Activated T-helper 2 cell treated with anti-CD3 and anti-CD28 coated beads, Interferon-gamma antibody, Interleukin-2, Interleukin-4, amounts not matched to agents 10 μg/mL and 5 μg/mL and 100 μg/mL, durations not matched to agents 14 hours and 24 hours and 36 hours (primary cell): ENCODE data around the gene GIPC2. TPM values are rescaled to one million over a fixed set of nuclear protein-coding genes. Genes with fewer than 3 reads are reported as not detected.

ENCODE experiments used
- DNase-seq: peaks from one replicate; pipeline ENCODE4 v3.0.0; 2021; ENCODE audit warnings: low spot score
- H3K27ac Mint-ChIP-seq: one replicate; pipeline ENCODE4 v1.8.0; 2021; ENCODE audit warnings: mixed read lengths
- H3K27me3 Mint-ChIP-seq: one replicate; pipeline ENCODE4 v1.8.0; 2021; ENCODE audit warnings: low read depth, mixed read lengths
- H3K36me3 Mint-ChIP-seq: one replicate; pipeline ENCODE4 v1.8.0; 2021; ENCODE audit warnings: low read depth, mixed read lengths
- H3K4me1 Mint-ChIP-seq: one replicate; pipeline ENCODE4 v1.8.0; 2021; ENCODE audit warnings: low read depth, mixed read lengths
- H3K4me3 Mint-ChIP-seq: one replicate; pipeline ENCODE4 v1.8.0; 2021; ENCODE audit warnings: low read depth, mild to moderate bottlenecking, moderate library complexity, mixed read lengths
- H3K9me3 Mint-ChIP-seq: one replicate; pipeline ENCODE4 v1.8.0; 2021; ENCODE audit warnings: mixed read lengths
- intact Hi-C: fragments of 100-400 bp; cut with micrococcal nuclease; formaldehyde crosslinking; loops from one replicate; pipeline ENCODE4 v1.15.1; 2023
- total RNA-seq: library from RNA; stranded (reverse); gene quantifications from 2 replicates; pipeline ENCODE4 v1.2.3, GENCODE V29; 2022

The GIPC2 gene
- total RNA-seq, 1 donor from 2014 or later, result 0.09 TPM

DNA sequence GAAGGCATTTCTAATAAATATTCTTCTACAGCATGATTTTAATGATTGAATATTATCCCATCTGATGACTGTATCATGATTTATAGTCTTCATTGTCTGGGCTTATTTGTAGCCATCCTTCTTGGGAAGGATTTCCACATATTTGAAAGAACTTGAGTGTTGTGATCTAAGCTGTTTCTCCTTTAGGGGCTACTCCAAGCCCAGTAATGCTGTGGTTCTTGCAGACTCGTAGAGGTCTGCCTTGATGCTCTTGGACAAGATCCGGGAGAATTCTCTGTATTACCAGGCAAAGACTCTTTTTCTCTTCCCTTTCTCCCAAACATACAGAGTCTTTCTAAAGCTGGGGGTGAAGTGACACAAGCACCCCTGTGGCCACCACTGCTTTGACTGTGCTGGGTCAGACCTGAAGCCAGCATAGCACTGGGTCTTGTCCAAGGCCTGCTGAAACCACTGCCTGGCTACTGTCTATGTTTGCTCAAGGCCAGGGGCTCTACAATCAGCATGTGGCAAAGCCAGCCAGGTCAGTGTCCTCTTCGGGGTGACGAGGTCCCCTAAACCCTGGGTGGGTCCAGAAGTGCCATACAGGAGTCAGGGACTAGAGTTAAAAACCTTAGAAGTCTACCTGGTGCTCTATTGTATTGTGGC is 107.4 kb downstream of the GIPC2 start:
- no peak overlapping the region for H3K27ac Mint-ChIP-seq

DNA sequence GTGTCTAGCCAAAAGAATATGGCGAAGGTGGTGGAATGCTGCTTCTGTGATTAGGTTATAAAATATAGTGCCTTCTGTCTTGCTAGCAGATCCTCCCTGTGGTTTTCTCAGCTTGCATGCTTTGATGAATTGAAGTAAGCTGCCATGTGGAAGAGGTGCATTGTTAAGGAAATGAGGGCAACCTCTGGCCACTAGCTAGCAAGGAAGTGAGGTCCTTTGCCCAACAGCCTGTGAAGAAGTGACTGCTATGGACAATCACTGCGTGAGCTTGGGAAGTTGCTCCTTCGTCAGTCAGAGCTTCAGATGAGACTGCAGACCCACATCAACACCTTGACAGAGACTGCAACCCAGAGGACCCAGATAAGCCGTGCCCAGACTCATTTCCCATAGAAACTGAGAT is 109.4 kb downstream of the GIPC2 start:
- Mint-ChIP-seq H3K4me3 (no peak overlapping the region), H3K4me1 (peaks cover 4% of the 10 kb centered on the region), H3K27ac (no peak overlapping the region), H3K9me3 (no peaks in the 10 kb centered on the region), H3K27me3 (peaks cover 18% of the 10 kb centered on the region), H3K36me3 (no peaks in the 10 kb centered on the region)
- DNase-seq, result no peak
- intact Hi-C loops, result no loop called here

More for the DNA sequence above, 107.4 kb downstream of the GIPC2 start:
- DNase-seq, result no peak
- Mint-ChIP-seq H3K4me3 (no peak overlapping the region), H3K4me1 (peaks cover 4% of the 10 kb centered on the region), H3K36me3 (no peaks in the 10 kb centered on the region), H3K9me3 (no peaks in the 10 kb centered on the region), H3K27me3 (peaks cover 23% of the 10 kb centered on the region)
- intact Hi-C loops, result no loop called here

DNA sequence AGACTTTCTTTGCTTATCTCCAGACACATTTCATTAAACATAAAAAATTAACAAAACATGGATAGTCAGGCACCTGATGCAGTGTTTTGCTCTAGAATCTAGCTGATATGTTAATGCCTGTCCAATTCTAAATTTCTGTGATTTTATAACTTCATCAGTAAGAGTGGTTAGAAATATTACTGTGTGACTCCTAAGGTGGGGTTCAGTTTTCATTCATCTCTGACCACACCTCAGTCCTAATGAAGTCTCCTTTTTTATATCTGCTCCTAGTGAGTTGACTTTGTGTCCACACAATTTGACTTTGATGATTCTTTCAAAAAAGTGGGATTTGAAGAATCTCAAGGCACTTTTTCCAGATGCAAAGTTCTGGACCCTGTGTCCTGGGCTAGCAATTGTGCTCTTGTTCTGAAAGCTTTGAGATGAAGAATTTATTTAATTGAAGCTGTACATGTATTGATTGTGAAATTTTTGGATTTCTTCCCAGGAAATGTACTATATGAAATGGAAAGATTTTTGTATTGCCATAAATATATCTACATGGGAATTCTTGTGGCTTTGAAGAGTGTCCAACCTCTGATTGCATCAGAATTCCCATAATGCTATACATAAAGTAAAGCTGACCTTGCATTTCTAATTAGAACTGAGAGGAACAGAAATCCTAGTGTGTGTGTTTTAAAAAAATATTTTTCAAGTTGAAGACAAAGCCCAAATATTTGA is 111.2 kb downstream of the GIPC2 start:
- intact Hi-C loops, result no loop called here
- H3K27ac Mint-ChIP-seq, result no peak overlapping the region
- DNase-seq, result no peak
- H3K4me3 Mint-ChIP-seq, result no peak overlapping the region
- H3K4me1 Mint-ChIP-seq, result peaks cover 4% of the 10 kb centered on the region
- no peaks in the 10 kb centered on the region for H3K36me3 Mint-ChIP-seq
- H3K9me3 Mint-ChIP-seq, result no peaks in the 10 kb centered on the region
- peaks cover 17% of the 10 kb centered on the region for H3K27me3 Mint-ChIP-seq

DNA sequence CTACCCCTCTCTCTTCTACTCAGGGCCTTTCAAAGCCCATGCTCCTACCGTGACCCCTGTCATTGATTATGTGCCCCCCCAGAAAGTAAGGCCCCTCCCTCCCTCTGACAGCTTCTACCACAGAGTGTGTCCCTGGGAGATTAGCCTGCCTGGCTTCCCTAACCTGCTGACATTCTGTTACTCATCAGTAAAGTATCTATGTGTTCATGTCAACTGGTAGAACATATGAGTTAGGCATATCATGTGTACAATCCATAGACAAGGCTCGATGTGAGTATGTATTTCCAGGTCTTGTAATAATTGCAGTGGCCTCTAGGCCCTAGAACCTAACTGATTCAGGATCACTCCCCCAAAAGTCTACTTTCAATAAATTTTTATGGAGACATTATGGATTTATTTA is 120.0 kb downstream of the GIPC2 start:
- intact Hi-C loops, result no loop called here
- Mint-ChIP-seq H3K36me3 (no peaks in the 10 kb centered on the region), H3K9me3 (no peaks in the 10 kb centered on the region), H3K4me3 (no peak overlapping the region), H3K27me3 (no peaks in the 10 kb centered on the region), H3K4me1 (no peaks in the 10 kb centered on the region), H3K27ac (no peak overlapping the region)
- DNase-seq, result no peak

DNA sequence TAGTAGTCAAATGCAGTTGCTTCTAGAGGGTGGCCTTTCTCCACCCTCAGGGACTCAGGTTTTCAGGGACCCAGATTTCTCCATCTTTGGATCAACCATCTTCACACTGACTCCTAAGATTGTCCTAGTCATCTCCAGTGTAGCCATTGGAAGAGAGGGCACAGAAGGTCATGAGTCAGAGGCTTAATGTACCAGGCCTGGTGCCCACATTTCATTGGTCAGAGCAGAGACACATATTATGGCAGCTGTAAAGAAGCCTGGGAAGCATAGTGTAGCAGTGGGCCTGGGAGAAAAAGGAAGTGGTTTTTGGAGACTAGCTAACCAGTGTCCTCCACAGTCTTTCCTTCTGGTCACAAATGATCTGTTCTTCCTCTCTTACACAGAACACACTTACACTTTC is 122.5 kb downstream of the GIPC2 start:
- Mint-ChIP-seq H3K36me3 (no peaks in the 10 kb centered on the region), H3K4me1 (no peaks in the 10 kb centered on the region), H3K4me3 (no peak overlapping the region), H3K27me3 (no peaks in the 10 kb centered on the region), H3K27ac (no peak overlapping the region), H3K9me3 (no peaks in the 10 kb centered on the region)
- DNase-seq, result no peak
- intact Hi-C loops, result no loop called here

DNA sequence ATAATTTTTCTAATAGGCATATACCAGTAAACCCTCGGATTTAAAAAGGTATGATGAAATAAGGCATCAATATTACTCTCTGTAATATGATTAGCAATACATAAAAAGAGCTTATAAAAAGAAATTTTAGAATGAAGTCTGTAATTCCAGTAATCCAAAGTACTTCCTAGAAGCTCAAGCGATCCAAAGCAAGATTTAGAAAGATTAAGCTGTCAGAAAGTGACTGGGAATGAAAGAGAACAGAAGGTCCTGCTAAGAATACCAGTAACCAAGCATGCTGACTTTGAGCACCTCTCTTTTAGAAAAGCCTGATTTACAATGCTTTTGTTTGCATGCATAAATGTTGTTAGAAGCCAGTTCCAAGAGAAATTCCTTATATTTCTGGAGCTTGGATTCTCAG is 125.1 kb downstream of the GIPC2 start:
- Mint-ChIP-seq H3K4me3 (no peak overlapping the region), H3K27ac (no peak overlapping the region), H3K9me3 (no peaks in the 10 kb centered on the region), H3K27me3 (no peaks in the 10 kb centered on the region), H3K36me3 (no peaks in the 10 kb centered on the region), H3K4me1 (no peaks in the 10 kb centered on the region)
- DNase-seq, result no peak
- intact Hi-C loops, result no loop called here

DNA sequence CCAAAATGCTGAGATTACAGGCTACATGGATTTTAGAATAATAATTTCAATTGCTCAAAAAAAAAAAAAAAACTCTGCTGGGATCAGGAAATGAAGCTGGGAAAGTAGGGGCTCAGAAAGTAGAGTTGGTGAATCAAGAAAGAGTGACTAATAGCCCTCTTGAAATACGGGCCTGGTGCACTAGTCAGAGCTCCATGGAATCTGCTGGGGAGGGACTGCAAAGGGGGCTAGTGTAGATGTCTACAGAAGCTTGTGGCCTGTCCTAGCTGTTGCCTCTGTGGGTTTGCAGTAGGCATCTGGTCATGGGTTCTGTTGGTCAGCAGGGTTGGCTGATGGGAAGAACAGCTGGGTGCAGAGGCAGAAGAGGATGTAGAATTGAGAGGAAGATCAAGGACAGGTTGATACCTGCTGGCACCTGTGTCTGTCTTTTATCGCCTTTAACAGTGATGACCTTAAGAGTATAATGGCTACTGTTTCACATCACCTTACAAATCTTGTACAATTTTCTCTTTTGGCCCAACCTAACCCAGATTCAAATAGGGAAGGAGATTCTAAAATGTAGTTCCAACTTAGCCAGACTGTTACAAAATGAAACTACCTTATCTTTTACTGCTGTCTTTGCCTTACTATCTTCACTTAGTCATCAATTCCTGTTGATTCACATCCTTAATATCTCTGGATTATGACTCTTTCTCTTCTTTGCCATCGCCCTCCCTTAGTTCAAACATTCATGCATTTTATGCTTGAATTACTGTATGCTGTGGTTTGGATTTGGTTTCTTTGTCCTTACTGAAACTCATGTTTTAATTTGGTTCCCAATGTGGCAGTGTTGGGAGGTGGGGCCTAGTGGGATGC is 126.2 kb downstream of the GIPC2 start:
- intact Hi-C loops, result no loop called here
- Mint-ChIP-seq H3K27ac (no peak overlapping the region), H3K36me3 (no peaks in the 10 kb centered on the region), H3K4me1 (no peaks in the 10 kb centered on the region), H3K4me3 (no peak overlapping the region), H3K27me3 (no peaks in the 10 kb centered on the region), H3K9me3 (no peaks in the 10 kb centered on the region)
- no peak for DNase-seq

DNA sequence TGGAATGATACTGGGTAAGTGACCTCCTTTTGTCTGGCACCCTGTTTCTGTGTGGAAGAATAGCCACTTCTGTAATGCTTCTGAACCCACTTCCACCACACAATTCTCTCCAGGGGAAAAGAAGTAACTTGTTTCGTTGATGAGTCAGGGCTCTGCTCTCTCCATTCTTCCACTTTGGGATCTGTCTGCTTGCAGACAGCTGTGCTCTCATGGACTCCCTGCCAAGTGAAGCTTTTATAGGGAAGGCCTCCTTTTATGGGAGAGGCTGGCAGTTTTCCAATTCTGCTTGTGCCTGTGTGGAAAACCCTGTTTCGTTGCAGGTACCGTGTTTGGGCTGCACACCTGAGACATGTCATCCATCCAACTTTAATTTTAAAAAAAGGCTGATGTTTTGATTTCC is 130.7 kb downstream of the GIPC2 start:
- Mint-ChIP-seq H3K36me3 (no peaks in the 10 kb centered on the region), H3K27me3 (no peaks in the 10 kb centered on the region), H3K27ac (no peak overlapping the region), H3K4me3 (no peak overlapping the region), H3K9me3 (no peaks in the 10 kb centered on the region), H3K4me1 (no peaks in the 10 kb centered on the region)
- no peak for DNase-seq
- intact Hi-C loops, result no loop called here

DNA sequence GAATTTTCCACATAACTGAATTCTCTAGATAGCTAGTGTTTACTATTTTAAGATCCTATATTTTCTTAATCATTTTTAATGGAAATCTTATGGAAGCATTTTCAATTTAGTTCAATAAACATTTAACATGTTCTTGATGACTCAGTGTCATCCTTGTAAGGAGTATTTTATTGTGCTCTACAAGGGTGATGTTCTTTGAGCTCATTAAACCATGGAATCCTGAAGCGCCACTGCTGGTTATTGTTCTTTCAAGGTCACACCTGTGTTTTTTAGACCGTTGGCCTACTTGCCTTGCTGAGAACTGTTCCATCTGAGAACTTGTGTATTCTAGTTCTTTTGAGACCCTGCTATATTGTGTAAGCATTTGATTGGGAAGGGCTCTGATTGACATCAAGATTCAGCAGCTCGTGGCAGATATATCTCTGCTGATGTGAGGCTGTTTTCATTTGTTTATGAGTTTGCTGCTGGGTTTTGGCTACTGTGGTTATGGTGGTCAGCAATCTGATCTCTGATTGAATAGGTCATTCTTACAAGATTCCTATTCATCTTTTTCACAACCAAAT is 132.0 kb downstream of the GIPC2 start:
- H3K9me3 Mint-ChIP-seq, result no peaks in the 10 kb centered on the region
- H3K27me3 Mint-ChIP-seq, result no peaks in the 10 kb centered on the region
- intact Hi-C loops, result no loop called here
- H3K4me1 Mint-ChIP-seq, result no peaks in the 10 kb centered on the region
- no peak overlapping the region for H3K27ac Mint-ChIP-seq
- H3K4me3 Mint-ChIP-seq, result no peak overlapping the region
- H3K36me3 Mint-ChIP-seq, result no peaks in the 10 kb centered on the region
- no peak for DNase-seq

DNA sequence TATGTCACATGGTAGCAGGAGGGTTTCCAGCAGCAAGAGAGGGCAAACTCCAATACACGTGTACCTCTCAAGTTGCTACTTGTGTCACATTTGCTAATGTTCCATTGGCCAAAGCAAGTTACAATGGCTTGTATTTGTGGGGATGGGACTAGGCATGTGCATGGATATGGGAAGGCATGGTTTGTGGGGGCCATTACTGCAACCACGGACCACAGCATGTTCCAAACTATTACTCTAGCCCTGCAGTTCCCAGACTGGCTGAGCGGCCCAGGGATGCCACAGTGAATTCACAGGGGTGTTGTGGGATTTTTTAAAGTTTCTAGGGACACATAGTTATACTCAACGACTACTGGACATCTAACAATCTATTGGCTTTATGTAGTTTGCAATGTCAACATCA is 133.1 kb downstream of the GIPC2 start:
- no peaks in the 10 kb centered on the region for H3K9me3 Mint-ChIP-seq
- DNase-seq, result no peak
- H3K27me3 Mint-ChIP-seq, result no peaks in the 10 kb centered on the region
- H3K36me3 Mint-ChIP-seq, result no peaks in the 10 kb centered on the region
- H3K27ac Mint-ChIP-seq, result no peak overlapping the region
- no peaks in the 10 kb centered on the region for H3K4me1 Mint-ChIP-seq
- H3K4me3 Mint-ChIP-seq, result no peak overlapping the region
- intact Hi-C loops, result no loop called here

DNA sequence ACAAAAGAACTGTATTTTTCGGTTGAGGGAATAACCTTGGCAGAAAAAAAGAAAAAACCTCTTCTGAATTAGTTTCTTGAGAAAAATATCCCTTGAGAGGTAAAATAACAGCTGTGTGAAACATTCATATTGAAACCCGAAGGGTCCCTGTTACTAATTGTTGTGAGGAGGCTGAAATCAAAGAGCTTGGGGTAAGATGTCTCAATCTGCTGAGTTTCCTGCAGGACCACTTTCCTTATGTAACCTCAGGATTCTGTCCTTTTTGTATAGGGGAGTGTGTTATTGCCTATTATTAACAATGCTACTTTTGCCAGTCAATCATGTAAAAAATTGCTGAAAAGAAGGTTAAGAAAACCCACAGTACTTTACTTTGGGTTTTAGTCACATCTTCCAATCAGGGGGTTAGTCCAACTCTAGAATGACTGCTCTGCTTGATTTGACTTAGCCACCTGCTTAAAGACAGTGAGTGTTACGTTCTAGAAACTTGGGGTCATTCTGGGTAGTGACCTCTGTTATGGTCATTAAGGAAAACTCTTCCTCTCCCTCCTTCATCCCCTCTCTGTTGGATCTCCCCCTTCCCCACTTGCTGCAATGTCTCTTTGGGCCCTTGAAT is 138.8 kb downstream of the GIPC2 start:
- Mint-ChIP-seq H3K9me3 (no peaks in the 10 kb centered on the region), H3K27ac (no peak overlapping the region), H3K4me1 (no peaks in the 10 kb centered on the region), H3K36me3 (no peaks in the 10 kb centered on the region), H3K4me3 (no peak overlapping the region), H3K27me3 (no peaks in the 10 kb centered on the region)
- no peak for DNase-seq
- intact Hi-C loops, result no loop called here
